Measurements from ENCODE around the gene PAQR8.

Gene PAQR8

DNA sequence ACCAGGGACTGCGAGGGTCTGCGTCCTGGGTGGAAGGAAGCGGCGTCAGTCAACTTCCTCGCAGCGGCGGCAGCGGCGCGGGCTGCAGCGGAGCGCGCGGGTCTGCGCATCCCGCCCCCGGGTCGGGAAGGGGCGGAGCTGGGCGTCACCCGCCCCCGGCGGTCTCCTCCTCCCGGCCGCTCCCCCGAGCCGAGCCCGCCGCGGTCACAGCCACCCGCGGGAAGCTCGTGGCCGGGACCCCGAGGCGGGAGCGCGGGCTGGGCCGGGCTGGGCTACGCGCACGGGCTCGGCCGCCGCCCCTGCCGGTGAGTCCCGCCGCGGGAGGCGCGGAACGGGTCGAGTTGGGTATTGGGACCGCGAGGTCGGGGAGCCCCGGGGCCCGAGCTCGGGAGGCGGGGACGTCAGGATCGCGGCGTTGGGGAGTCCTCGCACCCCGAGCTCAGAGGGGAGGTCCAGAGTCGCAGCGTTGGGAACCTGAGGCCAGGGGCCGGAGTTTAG is at the start of gene PAQR8:
PAQR8 (plus strand) TSS at position 207 of the 498 bp plus-strand sequence. CDS start 41,063 bp downstream, outside the sequence.
- peak; percentile 19 to 31 for DNase-seq (ENCODE audit: low read depth in 2 of 2)

- DNase-seq (ENCODE audit: low read depth in 2 of 2) = no peak
Observed at GRCh38 chr6:52312461-52312860, 49.5 kb upstream of the PAQR8 start.

- DNase-seq (ENCODE audit: low read depth in 2 of 2) = no peak
Observed at GRCh38 chr6:52314752-52315151, 47.2 kb upstream of the PAQR8 start.

DNA sequence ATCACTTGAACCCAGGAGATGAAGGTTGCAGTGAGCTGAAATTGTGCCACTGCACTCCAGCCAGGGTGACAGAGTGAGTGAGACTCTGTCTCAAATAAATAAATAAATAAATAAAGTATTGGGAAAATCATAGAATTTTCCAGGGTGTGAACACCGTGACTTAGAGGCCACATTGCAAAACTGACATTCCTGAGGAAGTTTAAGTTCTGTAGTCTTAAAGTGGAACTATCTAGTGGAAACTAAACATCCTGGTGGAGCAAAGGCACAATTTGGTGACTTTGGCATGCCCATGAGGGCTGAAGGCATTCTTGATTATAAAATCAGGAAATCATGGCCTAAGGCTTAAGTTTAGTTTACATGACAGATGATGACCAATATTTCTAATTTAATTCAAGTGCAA is 44.7 kb upstream of the PAQR8 start:
- no peak for DNase-seq (ENCODE audit: low read depth in 2 of 2)

- DNase-seq (ENCODE audit: low read depth in 2 of 2) = peak in 1 of 2 experiments; percentile 6
Observed at GRCh38 chr6:52317841-52318581, 43.9 kb upstream of the PAQR8 start.

DNA sequence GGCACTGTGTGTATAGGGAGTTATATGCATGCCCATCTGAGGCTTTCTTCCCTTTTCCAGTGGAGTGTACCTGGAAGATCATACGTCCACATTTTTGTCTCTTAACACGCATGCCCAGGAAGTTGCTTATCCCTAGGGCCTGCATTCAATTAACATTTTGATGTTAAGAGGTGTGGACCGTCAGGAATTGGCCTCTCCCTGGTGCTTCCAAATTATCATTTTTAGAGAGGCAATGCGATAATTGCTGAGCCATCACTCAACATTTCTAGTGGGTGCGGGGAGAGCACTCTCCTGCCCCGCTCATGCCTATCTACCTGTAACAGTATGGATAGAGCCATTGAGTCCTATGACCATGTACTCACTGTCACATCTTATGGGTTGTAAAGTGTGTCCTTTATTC is 37.8 kb upstream of the PAQR8 start:
- no peak for DNase-seq (ENCODE audit: low read depth in 2 of 2)

DNA sequence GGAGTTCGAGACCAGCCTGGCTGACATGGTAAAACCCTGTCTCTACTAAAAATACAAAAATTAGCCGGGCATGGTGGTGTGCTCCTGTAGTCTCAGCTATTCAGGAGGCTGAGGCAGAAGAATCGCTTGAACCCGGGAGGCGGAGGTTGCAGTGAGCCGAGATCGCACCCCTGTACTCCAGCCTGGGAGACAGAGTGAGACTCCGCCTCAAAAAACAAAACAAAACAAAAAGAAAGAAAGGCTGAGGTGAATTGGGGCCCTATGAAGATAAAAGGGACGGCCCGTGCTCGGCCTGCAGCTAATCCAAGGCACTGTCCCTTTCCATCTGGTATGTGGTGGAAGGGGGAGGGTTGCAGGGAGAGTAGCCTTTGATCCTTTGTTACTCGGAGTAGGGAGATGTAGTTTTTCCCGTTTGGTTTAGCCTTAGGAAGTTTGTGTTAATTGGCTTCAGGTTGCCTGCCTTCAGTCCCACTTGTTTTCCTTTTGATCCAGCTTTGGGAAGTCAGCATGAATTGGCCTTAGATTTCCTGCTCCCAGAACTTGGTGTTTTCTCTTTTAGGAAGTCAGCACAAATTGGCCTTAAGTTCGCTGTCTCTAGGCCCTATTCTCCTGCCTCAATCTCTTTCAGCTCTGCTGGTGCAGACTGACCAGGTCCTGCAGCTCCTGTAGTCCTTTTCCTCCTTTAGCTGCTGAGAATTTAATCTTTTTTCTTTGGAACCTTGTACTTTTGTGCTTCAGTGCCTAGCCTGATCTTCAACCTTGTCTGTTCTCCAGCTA is 36.1 kb upstream of the PAQR8 start:
- DNase-seq (ENCODE audit: low read depth in 2 of 2) = no peak

GRCh38 chr6:52326540-52327364 is 35.2 kb upstream of the PAQR8 start:
- DNase-seq (ENCODE audit: low read depth in 2 of 2) = no peak

GRCh38 chr6:52328303-52328662 is 33.7 kb upstream of the PAQR8 start:
- DNase-seq (ENCODE audit: low read depth in 2 of 2) = no peak

DNA sequence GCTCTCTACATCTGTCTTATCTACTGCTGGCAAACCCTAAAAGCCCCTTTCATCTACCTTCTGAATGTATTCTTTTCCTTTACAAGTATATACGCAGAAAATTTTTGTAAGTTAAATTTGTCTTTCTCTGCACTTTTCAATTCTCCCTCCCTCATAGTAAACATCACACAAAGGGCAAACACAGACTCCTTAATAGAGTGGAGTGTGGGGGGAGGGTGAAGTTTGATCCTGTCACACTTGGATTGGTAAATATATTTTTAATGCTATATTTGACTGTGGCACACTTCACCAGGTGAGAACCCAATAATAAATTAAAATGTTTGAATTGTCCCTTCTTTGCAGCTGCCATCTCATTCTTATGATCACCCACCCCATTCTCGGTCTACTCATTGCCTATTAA is 33.2 kb upstream of the PAQR8 start:
- DNase-seq (ENCODE audit: low read depth in 2 of 2) = no peak

GRCh38 chr6:52330470-52330869 is 31.5 kb upstream of the PAQR8 start:
- DNase-seq (ENCODE audit: low read depth in 2 of 2) = no peak

- DNase-seq (ENCODE audit: low read depth in 2 of 2) = no peak
Observed at GRCh38 chr6:52331793-52332457, 30.0 kb upstream of the PAQR8 start.

DNA sequence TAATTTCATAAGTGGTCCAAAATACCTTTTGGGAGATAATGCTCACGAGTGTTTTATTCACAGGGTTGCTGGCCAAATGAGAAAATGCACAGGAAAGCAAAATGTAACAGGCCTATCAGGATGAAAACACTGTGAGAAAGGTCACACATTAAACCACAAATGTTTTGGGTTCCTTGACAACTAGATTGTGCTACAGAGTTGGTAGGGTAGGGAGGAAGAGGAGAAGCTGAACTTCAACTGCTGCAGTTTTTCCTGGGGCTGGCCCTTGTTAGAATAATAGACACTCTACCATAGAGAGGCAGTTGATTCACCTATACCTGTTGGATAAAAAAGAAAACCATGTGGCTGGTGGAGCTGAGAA is 28.1 kb upstream of the PAQR8 start:
- DNase-seq (ENCODE audit: low read depth in 2 of 2) = no peak

DNA sequence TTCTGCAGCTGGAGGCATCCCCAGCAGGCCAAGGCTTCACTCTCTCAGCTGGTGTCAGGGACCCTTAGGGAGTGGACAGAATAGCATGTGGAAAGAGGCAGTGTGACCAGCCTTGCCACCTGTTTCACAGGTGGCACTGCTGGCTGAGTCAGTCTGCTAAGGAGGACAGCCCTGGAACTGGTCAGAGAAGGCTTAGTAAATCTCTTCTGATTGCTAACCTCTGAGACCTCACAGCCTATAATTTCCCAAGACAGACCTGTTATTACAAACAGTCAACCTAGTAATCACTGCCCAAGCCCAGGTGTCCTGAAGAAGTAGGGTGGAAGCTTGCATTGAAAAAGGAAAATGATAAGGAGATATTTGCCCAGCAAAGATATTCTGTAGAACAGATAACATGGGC is 26.4 kb upstream of the PAQR8 start:
- no peak for DNase-seq (ENCODE audit: low read depth in 2 of 2)

DNA sequence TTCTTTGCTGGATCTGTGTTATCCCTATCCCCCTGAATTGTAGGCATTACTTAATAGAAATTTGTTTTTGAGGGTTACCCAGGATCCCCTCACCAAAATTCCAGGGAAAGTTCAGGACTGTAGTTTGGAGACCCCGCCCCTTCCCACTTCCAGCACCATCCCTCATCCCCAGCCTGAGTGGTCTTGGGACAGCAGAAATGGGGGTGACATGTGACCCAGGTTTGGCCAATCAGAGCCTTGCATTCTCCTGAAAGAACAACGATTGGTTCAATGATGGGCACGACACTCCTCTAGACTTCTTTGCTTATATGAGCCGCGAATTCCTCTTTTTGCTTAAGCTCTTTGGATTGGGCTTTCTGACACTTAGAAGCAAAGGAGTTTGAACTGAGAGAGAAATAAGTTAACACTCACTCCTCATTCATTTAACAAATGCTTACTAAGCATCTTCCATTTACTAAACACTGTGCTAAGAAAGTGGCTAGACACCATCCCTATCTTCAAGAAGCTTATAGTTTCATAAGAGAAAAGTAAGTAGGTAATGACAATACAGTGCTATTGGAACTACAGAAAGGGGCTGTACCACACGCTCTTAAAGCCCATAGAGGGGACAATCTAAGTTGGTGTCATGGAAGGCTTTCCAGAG is 24.9 kb upstream of the PAQR8 start:
- DNase-seq (ENCODE audit: low read depth in 2 of 2) = no peak

- no peak for DNase-seq (ENCODE audit: low read depth in 2 of 2)
Observed at GRCh38 chr6:52337633-52338290, 24.2 kb upstream of the PAQR8 start.

DNA sequence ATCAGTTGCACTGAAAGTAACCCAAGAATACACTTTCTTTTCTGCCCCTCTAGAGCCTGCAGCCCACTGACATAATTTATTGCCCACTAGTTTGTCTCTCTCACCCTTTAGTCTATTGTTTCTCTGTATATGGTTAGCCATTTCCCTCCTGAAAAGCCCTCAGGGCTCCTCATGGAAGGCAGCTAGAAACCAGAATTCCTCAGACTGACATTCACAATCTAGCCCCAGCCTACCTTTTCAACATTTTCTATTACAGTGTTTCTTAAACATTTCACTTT is 21.4 kb upstream of the PAQR8 start:
- DNase-seq (ENCODE audit: low read depth in 2 of 2) = no peak

DNA sequence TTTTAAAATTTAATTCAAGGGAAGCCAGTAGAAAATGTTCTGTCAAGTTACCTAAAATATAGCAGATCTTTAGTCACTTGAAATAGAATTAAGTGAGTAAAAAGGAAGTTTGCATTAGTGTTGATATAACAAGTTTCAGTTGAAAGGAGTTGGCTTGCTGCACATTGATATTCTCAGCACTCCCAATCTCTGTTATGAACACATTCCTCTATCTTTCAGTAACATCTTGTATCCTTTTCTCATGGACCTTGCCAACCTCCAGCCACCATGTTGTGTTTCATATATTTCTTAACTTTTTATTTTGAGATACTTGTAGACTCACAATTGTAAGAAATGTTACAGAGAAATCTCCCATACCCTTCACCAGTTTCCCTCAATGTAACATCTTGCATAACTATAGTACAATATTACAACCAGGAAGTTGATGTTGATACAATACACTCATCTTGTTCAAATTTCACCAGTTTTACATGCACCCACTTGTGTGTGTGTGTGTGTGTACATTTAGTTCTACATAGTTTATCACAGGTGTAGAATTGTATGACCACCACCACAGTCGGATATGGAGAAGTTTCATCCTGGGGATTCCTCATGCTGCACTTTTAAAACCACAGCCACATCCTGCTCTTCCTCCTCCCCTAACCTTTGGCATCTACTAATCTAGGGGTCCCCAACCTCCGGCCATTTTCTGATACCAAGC is 20.2 kb upstream of the PAQR8 start:
- no peak for DNase-seq (ENCODE audit: low read depth in 2 of 2)

- DNase-seq (ENCODE audit: low read depth in 2 of 2) = no peak
Observed at GRCh38 chr6:52345311-52345710, 16.6 kb upstream of the PAQR8 start.

DNA sequence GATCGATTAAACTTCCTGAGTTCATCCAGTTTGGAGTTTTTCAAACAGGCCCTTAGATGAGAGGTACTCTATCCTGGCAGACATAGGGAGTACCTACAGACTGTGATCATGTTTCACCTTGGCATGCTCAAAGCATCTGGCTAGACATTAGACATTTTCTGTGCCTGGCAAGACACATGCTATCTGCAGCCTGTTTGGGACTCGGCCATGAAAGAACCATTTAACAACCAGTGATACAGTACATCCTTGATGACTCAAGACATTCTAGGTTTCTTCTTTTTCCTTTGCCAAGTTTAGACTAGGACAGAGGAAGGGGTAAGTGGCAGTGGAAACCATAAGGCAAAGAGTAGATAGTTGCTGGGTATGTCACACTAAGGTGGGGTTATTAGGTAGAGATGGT is 15.4 kb upstream of the PAQR8 start:
- DNase-seq (ENCODE audit: low read depth in 2 of 2) = no peak

Measured in fibroblast of skin of left biceps (primary cell).